OCI-LY7 (cell line): ENCODE data around the gene RRM2.

Experiments used
- EZH2phosphoT487 ChIP-seq: fragments of 200-600 bp; sonication (generic); IDR thresholded peaks from 2 replicates; pipeline ENCODE4 v1.6.1; 2018; ENCODE audit warnings: low read depth, borderline replicate concordance, mild to moderate bottlenecking, mixed run types, antibody characterized with exemption, low read length, moderate library complexity, mixed read lengths
- TF ChIP-seq, protein P1 (sequence below): fragments of 200-600 bp; sonication (generic); conservative IDR thresholded peaks from 2 replicates; pipeline ENCODE4 v1.5.1; 2014; ENCODE audit warnings: mild to moderate bottlenecking, antibody characterized with exemption, low read length, moderate library complexity, mixed read lengths

DNA sequence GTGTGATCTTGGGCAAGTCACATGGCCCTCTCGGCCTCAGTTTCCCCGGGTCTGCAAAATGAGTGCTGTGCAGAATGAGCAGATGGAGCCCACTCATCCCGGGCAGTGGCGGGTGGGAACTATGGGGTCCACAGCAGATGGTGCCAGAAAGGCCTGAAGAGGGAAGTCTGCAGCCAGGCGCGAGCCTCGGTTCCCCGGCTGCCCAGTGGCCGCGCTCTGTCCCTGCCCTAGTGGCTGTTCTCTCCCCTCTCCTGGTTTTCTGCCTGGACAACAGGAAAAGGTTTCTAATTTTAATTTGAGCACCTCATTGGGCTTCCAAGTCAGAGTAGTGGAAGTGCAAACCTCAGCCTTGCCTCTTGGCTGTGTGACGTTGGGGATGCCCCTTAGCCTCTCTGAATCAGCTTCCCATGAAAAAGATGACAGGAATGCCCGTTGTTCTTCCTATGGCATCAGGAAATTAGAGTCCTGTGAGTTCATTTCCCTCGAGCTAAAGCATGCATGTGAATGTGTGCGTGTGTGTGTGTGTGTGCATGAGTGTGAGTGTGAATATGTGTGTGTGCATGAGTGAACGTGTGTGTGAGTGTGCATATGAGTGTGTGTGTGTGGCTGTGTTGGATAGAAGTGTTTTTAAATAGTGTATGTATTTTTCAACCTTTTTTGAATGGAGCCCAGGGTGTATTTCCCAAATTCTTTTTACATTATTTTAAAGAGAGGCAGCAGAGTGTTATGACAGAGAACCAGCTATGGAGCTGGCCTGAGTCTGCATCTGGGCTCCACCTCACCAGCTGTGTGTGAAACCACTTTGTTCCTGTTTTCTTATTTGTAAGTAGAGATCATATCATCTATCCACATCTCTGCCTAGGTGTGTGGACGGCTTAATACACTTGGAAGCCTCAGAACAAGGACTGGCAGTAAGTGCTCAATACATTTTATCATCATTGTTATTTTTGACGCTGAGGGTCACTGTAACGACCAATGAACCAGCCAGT lies 41.3 kb downstream of the RRM2 start:
- TF ChIP-seq, protein P1, sequence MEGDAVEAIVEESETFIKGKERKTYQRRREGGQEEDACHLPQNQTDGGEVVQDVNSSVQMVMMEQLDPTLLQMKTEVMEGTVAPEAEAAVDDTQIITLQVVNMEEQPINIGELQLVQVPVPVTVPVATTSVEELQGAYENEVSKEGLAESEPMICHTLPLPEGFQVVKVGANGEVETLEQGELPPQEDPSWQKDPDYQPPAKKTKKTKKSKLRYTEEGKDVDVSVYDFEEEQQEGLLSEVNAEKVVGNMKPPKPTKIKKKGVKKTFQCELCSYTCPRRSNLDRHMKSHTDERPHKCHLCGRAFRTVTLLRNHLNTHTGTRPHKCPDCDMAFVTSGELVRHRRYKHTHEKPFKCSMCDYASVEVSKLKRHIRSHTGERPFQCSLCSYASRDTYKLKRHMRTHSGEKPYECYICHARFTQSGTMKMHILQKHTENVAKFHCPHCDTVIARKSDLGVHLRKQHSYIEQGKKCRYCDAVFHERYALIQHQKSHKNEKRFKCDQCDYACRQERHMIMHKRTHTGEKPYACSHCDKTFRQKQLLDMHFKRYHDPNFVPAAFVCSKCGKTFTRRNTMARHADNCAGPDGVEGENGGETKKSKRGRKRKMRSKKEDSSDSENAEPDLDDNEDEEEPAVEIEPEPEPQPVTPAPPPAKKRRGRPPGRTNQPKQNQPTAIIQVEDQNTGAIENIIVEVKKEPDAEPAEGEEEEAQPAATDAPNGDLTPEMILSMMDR = no peak
- TF ChIP-seq EZH2phosphoT487 = no peak
